Activated T-cell treated with anti-CD3 and anti-CD28 coated beads, Interleukin-2, amount 50 U/mL, for 24 hours (primary cell): ENCODE results near the gene OGFOD3.

Source experiments
- DNase-seq: peaks from one replicate; pipeline ENCODE4 v3.0.0-alpha.2; 2020
- H3K27ac Mint-ChIP-seq: 2 replicates; pipeline ENCODE4 v1.8.0; 2020; ENCODE audit warnings: mild to moderate bottlenecking, mixed read lengths
- H3K27me3 Mint-ChIP-seq: 2 replicates; pipeline ENCODE4 v1.8.0; 2020; ENCODE audit warnings: mixed read lengths
- H3K36me3 Mint-ChIP-seq: 2 replicates; pipeline ENCODE4 v1.8.0; 2020; ENCODE audit warnings: low read depth, mixed read lengths
- H3K4me1 Mint-ChIP-seq: 2 replicates; pipeline ENCODE4 v1.8.0; 2020; ENCODE audit warnings: low read depth, mixed read lengths
- H3K4me3 Mint-ChIP-seq: 2 replicates; pipeline ENCODE4 v1.8.0; 2020; ENCODE audit warnings: mild to moderate bottlenecking, moderate library complexity, mixed read lengths
- H3K9me3 Mint-ChIP-seq: 2 replicates; pipeline ENCODE4 v1.8.0; 2020; ENCODE audit warnings: mixed read lengths

Gene OGFOD3

DNA sequence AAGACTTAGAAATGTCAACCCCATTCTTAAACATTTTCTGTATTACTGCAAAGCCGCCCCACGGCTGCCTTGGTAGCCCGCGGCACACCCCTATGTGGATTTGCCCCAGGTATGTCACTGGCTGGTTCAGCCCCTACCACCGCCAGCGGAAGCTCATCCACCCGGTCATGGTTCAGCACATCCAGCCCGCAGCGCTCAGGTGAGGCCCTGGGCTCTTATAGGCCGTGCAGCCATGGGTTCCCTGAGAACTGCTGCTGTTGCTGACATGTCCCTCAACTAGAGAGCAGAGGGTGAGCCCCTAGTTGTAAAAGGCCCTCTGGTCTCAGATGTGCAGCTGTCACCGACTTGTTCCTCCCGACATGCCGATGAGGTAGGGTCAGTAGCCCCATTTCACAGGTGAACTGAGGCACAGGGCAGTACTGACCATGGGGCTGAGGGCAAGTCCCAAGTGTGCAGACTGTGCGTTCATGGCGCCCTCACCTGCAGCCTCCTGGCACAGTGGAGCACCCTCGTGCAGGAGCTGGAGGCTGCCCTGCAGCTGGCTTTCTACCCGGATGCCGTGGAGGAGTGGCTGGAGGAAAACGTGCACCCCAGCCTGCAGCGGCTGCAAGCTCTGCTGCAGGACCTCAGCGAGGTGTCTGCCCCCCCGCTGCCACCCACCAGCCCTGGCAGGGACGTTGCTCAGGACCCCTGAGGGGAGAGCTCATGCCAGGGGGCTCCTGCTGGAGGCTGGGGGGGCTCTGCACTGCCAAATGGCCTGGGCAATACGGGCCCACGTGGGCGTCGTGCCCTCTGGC, 23.5 kb upstream of the OGFOD3 start:
- peaks cover 64% of the 10 kb centered on the region for H3K36me3 Mint-ChIP-seq
- H3K4me3 Mint-ChIP-seq = no peak overlapping the region
- H3K27ac Mint-ChIP-seq = peak overlapping the region; percentile 33
- peaks cover 13% of the 10 kb centered on the region for H3K4me1 Mint-ChIP-seq
- H3K27me3 Mint-ChIP-seq = no peaks in the 10 kb centered on the region
- peak; percentile 34 for DNase-seq
- H3K9me3 Mint-ChIP-seq = no peaks in the 10 kb centered on the region

DNA sequence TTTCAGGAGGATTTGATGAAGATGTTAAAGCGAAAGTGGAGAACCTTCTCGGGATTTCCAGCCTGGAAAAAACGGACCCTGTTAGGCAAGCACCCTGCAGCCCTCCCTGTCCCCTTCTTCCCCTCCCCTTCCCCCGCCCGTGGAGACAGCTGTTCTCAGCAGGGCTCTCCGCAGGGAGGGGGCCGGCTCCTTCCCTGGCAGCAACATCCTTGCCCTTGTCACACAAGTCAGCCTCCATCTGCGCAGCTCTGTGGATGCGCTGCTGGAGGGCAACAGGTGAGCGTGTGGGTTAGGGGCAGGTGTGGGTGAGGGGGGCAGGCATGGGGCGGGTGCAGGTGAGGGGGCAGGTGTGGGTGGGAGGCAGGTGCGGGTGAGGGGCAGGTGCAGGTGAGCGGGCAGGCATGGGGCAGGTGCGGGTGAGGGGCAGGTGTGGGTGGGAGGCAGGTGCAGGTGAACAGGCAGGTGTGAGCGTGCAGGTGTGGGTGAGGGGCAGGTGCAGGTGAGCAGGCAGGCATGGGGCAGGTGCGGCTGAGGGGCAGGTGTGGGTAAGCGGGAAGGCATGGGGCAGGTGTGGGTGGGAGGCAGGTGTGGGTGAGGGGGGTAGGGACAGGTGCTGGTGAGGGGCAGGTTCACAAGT, 22.7 kb upstream of the OGFOD3 start:
- H3K27ac Mint-ChIP-seq = peak overlapping the region; percentile 71
- peaks cover 60% of the 10 kb centered on the region for H3K36me3 Mint-ChIP-seq
- no peaks in the 10 kb centered on the region for H3K27me3 Mint-ChIP-seq
- peak; percentile 32 for DNase-seq
- H3K4me1 Mint-ChIP-seq = peaks cover 5% of the 10 kb centered on the region
- H3K9me3 Mint-ChIP-seq = no peaks in the 10 kb centered on the region
- no peak overlapping the region for H3K4me3 Mint-ChIP-seq

DNA sequence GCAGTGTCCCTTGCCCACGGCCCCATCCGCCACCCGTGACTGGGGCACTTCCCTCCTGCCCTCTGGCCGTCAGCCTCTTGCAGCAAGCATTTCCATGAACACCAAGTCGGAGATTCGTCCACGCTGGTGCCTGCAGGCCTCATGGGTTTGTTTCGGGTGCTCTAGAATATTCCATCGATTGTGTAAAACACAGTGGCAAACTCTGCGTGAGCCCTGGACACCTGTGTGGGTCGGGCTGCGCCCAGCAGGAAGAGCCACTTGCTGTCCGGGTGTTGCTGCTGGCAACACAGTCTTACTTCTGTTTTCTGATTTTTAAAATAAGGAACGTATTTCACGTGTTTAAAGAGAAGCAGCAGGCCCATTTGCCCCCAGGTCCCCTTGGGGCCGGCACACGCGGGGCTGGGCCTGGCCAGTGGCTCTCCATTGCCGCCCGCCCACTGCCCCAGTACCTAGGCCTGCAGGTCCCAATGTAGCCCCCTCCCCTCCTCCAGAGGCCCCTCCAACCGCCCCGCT, 22.1 kb upstream of the OGFOD3 start:
- Mint-ChIP-seq H3K4me3 (no peak overlapping the region), H3K9me3 (no peaks in the 10 kb centered on the region), H3K4me1 (no peaks in the 10 kb centered on the region), H3K36me3 (peaks cover 55% of the 10 kb centered on the region), H3K27me3 (no peaks in the 10 kb centered on the region), H3K27ac (peak overlapping the region; percentile 71)
- peak; percentile 34 for DNase-seq

DNA sequence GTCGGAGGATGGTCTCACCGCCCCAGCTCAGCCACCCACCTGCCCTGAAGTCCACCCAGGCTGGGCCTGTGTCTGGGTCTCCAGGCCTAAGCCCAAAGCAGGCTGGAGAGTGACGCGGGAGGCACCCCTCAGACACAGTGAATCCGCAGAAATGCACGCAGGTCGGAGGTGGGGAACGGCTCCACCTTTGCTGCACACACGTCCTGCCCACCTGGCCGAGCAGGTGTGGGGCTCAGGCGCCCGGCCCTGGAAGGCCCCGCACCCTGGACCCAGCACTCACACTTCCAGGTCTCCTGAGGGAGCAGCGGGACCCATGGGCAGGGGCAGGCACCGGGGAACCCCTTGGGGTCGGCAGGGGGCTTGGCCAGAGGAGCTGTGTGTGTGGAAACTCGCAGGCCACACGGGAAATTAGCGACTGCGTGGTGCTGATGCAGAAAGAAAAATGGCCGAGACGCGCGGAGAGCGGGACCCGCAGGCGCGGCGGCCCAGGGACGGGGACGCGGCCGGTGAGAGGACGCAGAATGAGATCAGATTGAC, 21.5 kb upstream of the OGFOD3 start:
- H3K27ac Mint-ChIP-seq = no peak overlapping the region
- DNase-seq = peak; percentile 37
- H3K9me3 Mint-ChIP-seq = no peaks in the 10 kb centered on the region
- no peak overlapping the region for H3K4me3 Mint-ChIP-seq
- peaks cover 53% of the 10 kb centered on the region for H3K36me3 Mint-ChIP-seq
- H3K27me3 Mint-ChIP-seq = no peaks in the 10 kb centered on the region
- peaks cover 3% of the 10 kb centered on the region for H3K4me1 Mint-ChIP-seq

DNA sequence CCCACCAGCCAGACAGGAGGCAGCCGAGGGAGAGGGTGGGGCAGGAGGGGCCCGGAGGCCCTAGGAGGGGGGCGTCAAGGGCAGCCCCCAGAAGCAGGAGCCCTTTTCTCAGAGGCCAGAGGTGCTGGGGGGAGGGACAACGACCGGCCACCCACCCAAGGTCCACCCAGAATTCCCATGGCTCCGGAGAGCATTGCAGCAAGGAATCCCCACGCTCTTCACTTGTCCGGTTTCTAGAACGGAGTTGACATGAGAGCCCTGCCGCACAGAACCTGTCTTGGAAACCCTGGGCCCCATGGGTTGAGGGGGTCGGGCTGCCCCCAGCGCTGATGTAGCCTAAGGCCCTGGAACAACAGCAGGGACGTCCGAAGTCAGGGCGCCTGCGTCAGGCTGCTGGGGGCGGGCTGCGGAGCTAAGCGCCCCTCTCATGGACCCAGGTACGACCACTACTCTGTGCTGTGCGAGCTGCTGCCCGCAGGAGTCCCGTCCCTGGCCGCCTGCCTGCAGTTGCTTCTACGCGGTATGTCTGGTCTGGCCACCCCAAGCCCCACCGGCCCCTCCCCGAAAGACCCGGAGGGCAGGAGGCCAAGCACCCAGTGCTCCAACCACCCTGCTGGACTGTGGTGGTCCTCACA, 20.9 kb upstream of the OGFOD3 start:
- Mint-ChIP-seq H3K4me3 (no peak overlapping the region), H3K4me1 (peaks cover 5% of the 10 kb centered on the region), H3K27ac (no peak overlapping the region), H3K36me3 (peaks cover 47% of the 10 kb centered on the region), H3K9me3 (no peaks in the 10 kb centered on the region), H3K27me3 (no peaks in the 10 kb centered on the region)
- DNase-seq = no peak

DNA sequence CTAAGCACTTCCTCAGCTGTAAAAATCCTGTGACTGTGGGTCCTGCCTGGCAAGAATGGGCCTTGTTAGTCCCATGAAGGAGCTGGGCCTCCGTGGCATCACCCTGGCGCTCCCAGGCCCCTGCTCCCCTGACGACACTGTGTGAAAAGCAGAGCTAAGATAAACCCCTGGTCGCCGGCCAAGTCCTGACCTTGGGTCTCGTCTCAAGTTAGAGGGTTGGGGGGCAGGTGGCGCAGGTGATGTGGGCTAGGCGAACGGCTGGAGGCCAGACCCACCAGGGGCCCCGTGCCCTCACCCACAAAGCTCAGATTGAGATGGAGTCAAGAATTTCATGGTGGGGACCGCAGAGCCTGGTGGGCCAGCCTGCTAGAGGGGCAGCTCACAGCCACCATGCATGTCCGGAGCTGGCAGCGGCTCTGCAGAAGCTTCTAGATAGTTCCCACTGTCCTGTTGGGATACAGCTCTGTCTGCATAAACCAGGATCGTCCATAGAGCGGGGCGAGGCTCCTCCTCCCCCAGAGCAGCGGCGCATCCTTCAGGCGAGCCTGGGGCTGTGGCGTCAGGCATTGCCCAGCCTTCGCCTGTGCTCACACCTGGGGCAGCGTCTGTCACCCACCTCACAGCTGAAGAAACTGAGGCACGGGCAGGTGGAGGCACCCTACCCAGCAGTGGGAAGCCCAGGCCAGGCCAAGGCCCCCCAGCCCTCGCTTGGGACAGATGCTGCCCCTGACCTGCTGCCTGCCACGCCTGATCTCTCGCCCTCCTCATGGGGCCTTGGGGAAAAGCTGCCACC, 20.2 kb upstream of the OGFOD3 start:
- H3K27ac Mint-ChIP-seq = peak overlapping the region; percentile 52
- no peaks in the 10 kb centered on the region for H3K27me3 Mint-ChIP-seq
- peaks cover 46% of the 10 kb centered on the region for H3K36me3 Mint-ChIP-seq
- H3K4me3 Mint-ChIP-seq = no peak overlapping the region
- H3K4me1 Mint-ChIP-seq = peaks cover 10% of the 10 kb centered on the region
- DNase-seq = peak; percentile 32
- H3K9me3 Mint-ChIP-seq = no peaks in the 10 kb centered on the region

DNA sequence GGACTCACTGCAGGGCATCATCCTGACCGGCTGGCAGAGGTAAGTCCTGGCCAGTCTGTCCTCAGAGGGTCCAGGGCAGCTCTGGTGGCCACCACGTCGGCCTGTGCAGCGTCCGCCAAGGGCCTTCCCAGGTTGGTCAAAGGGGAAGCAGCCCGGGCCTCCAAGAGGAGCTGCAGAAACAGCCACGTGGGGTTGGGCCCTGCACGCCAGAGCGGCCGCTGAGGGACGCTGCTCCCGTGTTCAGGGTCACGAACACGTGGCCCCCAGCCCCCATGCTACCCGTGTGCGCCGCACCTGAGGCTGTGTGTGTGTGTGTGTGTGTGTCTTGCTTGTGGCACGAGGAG, 18.9 kb upstream of the OGFOD3 start:
- DNase-seq = no peak
- Mint-ChIP-seq H3K4me1 (peaks cover 10% of the 10 kb centered on the region), H3K9me3 (no peaks in the 10 kb centered on the region), H3K36me3 (peaks cover 33% of the 10 kb centered on the region), H3K4me3 (no peak overlapping the region), H3K27ac (peak overlapping the region; percentile 63), H3K27me3 (no peaks in the 10 kb centered on the region)

DNA sequence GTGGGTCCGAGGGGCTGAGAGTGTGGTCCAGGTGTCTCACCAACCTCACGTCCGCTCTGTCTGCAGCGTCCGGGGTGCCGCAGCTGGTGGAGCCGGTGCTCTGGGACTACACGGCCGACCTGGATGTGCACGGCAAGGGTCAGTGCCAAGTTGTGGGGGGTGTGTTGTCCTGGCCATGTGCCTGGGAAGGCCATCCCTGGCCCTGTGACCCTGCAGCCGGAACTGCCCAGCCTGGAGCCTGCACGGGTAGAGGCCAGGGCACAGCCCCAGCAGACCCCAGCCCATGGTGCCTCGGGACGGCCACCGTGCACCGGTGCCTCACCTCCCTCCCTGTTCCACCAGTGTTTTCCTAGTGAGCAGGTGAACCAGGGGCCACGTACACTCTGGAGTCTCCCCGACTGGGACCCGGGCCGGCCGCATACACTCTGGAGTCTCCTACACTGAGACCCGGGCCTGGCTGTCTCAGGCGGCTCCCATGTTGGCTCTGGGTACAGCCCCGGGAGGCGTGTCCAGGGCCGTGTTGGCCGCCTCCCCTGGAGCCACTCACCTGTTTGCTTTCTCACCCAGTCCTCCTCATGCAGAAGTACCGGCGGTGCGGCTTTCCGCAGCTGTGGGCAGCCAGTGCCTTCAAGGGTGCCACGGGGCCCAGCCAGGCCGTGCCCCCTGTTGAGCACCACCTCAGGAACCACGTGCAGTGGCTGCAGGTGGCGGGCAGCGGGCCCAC, 18.4 kb upstream of the OGFOD3 start:
- no peak overlapping the region for H3K4me3 Mint-ChIP-seq
- peaks cover 10% of the 10 kb centered on the region for H3K4me1 Mint-ChIP-seq
- H3K9me3 Mint-ChIP-seq = no peaks in the 10 kb centered on the region
- no peak for DNase-seq
- H3K36me3 Mint-ChIP-seq = peaks cover 33% of the 10 kb centered on the region
- H3K27ac Mint-ChIP-seq = no peak overlapping the region
- H3K27me3 Mint-ChIP-seq = no peaks in the 10 kb centered on the region

DNA sequence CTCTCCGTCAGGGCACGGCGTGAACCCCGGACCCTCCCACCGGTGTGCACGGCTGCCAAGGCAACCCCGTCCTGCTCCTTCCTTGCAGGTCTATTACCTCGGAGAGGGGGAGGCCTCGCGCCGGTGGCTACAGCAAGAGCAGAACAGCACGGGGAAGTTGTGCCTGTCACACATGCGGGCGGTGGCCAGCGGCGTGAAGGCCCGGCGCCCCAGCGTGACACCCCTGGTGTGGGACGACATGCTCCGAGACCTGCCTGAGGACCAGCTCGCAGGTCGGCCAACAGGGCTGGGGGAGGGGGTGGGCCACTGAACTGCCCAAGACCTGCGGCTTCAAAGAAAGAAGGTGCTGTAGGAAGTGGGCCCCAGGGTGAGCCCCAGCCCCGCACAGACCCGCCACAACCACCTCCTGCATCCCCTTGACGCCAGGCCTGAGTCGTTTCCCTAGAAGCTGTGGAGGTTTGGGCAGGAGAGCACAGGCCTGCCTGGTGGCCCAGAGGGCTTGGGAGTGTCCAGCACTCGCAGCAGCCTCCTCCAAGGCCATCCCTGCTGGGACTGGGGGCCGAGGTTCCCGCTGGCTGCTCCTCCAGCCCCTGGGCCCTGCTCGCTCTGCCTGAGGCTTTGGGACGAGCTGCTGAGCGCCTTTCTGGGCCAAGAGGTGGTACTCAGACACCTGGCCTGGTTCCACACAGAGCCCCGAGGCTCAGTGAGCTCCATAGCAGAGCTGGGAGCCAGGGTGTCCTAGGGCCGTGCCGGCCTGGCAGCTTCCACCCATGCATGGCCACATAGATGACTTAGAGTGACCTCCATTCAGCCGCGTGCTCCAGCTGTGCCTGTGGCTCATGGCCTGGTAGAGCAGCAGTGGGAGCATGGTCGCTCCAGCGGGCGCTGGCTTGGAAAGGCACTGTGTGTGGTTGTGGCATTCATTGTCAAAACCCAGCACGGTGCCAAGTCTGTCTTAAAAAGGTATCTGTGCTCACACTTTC, 17.5 kb upstream of the OGFOD3 start:
- Mint-ChIP-seq H3K27ac (no peak overlapping the region), H3K27me3 (no peaks in the 10 kb centered on the region), H3K4me3 (no peak overlapping the region), H3K4me1 (peaks cover 10% of the 10 kb centered on the region), H3K36me3 (peaks cover 33% of the 10 kb centered on the region), H3K9me3 (no peaks in the 10 kb centered on the region)
- DNase-seq = no peak

DNA sequence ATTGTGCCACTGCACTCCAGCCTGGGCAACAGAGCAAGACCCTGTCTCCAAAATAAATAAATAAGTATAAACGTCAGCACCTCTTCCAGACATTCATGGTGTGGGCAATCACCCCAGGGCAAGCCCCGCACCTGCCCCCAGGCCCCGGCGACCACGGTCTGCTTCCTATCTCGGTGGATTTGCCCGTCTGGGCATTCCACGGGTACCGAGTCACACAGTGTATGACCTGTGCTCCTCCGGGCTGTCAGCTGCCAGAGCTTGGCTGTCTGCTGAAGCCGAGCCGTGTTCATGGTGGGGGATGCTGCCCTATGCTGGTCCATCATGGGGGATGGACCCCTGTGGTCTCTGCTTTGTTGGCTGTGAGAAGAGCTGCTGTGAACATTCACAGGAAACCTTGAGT, 16.7 kb upstream of the OGFOD3 start:
- Mint-ChIP-seq H3K27ac (peak overlapping the region; percentile 50), H3K4me1 (peaks cover 11% of the 10 kb centered on the region), H3K4me3 (no peak overlapping the region), H3K36me3 (peaks cover 30% of the 10 kb centered on the region), H3K9me3 (no peaks in the 10 kb centered on the region), H3K27me3 (no peaks in the 10 kb centered on the region)
- DNase-seq = no peak

DNA sequence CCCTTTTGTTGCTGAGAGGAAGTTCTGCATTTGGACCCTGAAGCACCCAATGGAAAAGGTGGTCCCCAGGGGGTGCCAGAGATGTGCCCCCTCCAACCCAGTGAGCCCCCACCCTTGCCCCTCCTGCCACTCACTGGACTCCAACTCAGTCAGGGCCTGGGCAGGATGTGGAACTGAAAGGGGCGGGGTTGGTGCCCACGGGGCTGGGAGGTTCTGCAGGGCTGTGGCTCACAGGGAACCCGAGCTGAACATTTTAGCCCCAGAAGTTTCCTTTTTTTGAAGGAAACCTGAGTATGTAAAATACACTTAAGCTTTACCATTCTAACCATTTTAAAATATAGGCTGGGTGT, 15.8 kb upstream of the OGFOD3 start:
- DNase-seq = peak; percentile 51
- Mint-ChIP-seq H3K4me3 (no peak overlapping the region), H3K4me1 (peaks cover 19% of the 10 kb centered on the region), H3K27me3 (no peaks in the 10 kb centered on the region), H3K9me3 (no peaks in the 10 kb centered on the region), H3K36me3 (peaks cover 39% of the 10 kb centered on the region), H3K27ac (peak overlapping the region; percentile 57)

DNA sequence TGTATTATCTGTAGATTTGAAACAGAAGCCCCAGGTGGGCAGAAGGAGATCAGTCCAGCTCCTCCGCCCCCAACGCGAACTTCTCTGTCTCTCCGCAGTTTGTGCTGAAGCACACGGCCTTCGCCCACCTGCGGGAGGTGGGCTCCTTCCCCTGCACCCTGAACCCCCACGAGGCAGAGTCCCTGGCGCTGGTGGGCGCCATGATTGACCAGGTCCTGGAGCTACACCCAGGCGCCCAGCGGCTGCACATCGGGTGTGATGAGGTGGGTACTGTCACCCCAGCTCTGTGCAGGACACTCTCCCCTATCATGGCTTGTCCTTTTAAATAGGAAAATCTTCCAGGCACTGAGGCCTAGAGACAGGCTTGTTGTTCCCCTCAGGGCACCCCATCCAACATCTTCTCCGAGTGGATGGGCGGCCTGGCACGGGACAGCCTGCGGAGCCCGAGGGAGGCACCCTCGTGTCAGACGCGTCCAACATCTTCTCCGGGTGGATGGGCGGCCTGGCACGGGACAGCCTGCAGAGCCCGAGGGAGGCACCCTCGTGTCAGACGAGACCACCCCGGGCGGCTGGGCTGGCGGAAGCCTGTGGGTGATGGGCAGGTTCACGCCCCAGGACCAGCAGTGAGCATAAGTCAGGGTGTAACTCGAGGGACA, 15.3 kb upstream of the OGFOD3 start:
- Mint-ChIP-seq H3K4me3 (no peak overlapping the region), H3K27ac (peak overlapping the region; percentile 57), H3K9me3 (no peaks in the 10 kb centered on the region), H3K36me3 (peaks cover 39% of the 10 kb centered on the region), H3K27me3 (no peaks in the 10 kb centered on the region), H3K4me1 (peaks cover 20% of the 10 kb centered on the region)
- DNase-seq = no peak
